HepG2 (cell line): Measurements from ENCODE around the gene COL18A1. TPM values are rescaled to one million over a fixed set of nuclear protein-coding genes. Genes with fewer than 3 reads are reported as not detected.
A peak's percentile ranks its signal among the peaks of the same experiment; 100 is the strongest.

ENCODE experiments used
- ATAC-seq: fragments of 200-7000 bp; cut with Tn5 transposase; 3 replicates; pipeline ENCODE4 v1.9.1; 2020; ENCODE audit warnings: mild to moderate bottlenecking, moderate library complexity
- BruUV-seq: library from RNA; stranded (reverse); fragments of 400-500 nt; replicated peaks from 2 replicates; lab custom pipeline; 2021; lab: Mats Ljungman, UMichigan
- CTCF ChIA-PET: fragments of 300-600 bp; formaldehyde crosslinking; extraction: SDS; loops from one replicate; lab custom pipeline; 2021; ENCODE audit warnings: low total read pairs, inconsistent platforms, low intra/inter-chr PET ratio; lab: Yijun Ruan, JAX
- POLR2A ChIA-PET: fragments of 350-600 bp; sonication (Branson Sonifier 250); formaldehyde crosslinking; loops from one replicate; lab custom pipeline; 2020; ENCODE audit warnings: antibody characterized with exemption, inconsistent platforms; lab: Yijun Ruan, JAX
- DNase-seq: peaks from one replicate; pipeline ENCODE4 v3.0.0-alpha.2; 2015; ENCODE audit warnings: low spot score
- FAIRE-seq: peaks from 3 replicates; lab custom pipeline; 2011; peaks lifted over from hg19 to GRCh38; lab: Jason Lieb, UNC
- H2AFZ ChIP-seq: one replicate; pipeline ENCODE4 v1.6.1; 2011; ENCODE audit warnings: low read length, inconsistent platforms
- H3K27ac ChIP-seq: fragments of 300-600 bp; 3 replicates; pipeline ENCODE4 v1.8.0; 2011; ENCODE audit warnings: mixed run types, mild to moderate bottlenecking, mixed read lengths, low read length, inconsistent platforms; ENCODE audit not compliant: insufficient read depth; ENCODE audit errors: extremely low read length
- H3K27me3 ChIP-seq, 2 experiments: fragments of 200-600 bp in 1 of 2; 2 replicates in 1 of 2; 3 replicates in 1 of 2; pipeline versions ENCODE4 v1.6.0 to v1.8.0; 2011; ENCODE audit warnings: low read length in 2 of 2, mild to moderate bottlenecking in 2 of 2, moderate library complexity in 2 of 2, inconsistent platforms in 1 of 2; ENCODE audit not compliant: insufficient read depth in 2 of 2, control insufficient read depth in 1 of 2
- H3K36me3 ChIP-seq, 2 experiments: fragments of 200-600 bp in 1 of 2; replicated peaks in 1 of 2; 2 replicates in 1 of 2; 3 replicates in 1 of 2; pipeline versions ENCODE4 v1.5.1 to v1.8.0; 2011; ENCODE audit warnings: low read length in 2 of 2, inconsistent platforms in 1 of 2; ENCODE audit not compliant: insufficient read depth in 2 of 2, control insufficient read depth in 1 of 2
- H3K4me1 ChIP-seq: 2 replicates; pipeline ENCODE4 v1.5.1; 2012; ENCODE audit warnings: low read length, inconsistent platforms; ENCODE audit not compliant: insufficient read depth
- H3K4me2 ChIP-seq: 2 replicates; pipeline ENCODE4 v1.6.0; 2011; ENCODE audit warnings: low read depth, low read length, inconsistent platforms
- H3K4me3 ChIP-seq, 3 experiments: fragments of 200-600 bp in 1 of 3; sonication (generic), shearing (Covaris generic) in 1 of 3; replicated peaks in 1 of 3; 2 replicates each; pipeline ENCODE4 v1.5.1; 2011 to 2016; ENCODE audit warnings: low read length in 3 of 3, inconsistent platforms in 2 of 3, low read depth in 2 of 3, mild to moderate bottlenecking in 2 of 3, control low read depth in 1 of 3, mixed read lengths in 1 of 3; ENCODE audit not compliant: insufficient read depth in 1 of 3
- H3K79me2 ChIP-seq: one replicate; pipeline ENCODE4 v1.6.1; 2011; ENCODE audit warnings: low read length, inconsistent platforms; ENCODE audit not compliant: insufficient read depth
- H3K9ac ChIP-seq: 2 replicates; pipeline ENCODE4 v1.6.0; 2011; ENCODE audit warnings: mild to moderate bottlenecking, low read depth, low read length, inconsistent platforms; ENCODE audit not compliant: insufficient read depth
- H3K9me3 ChIP-seq: 2 replicates; pipeline ENCODE4 v1.5.1; 2012; ENCODE audit warnings: mild to moderate bottlenecking, low read length
- H4K20me1 ChIP-seq: 2 replicates; pipeline ENCODE4 v1.6.0; 2011; ENCODE audit warnings: inconsistent platforms, mild to moderate bottlenecking, low read length, moderate library complexity; ENCODE audit not compliant: insufficient read depth
- AGO2 ChIP-seq: fragments of 200-400 bp; formaldehyde crosslinking; optimal IDR thresholded peaks from 2 replicates; pipeline ENCODE3; 2017; ENCODE audit warnings: mild to moderate bottlenecking, low read depth, low read length, moderate library complexity
- ARID2 ChIP-seq: sonication (generic); formaldehyde crosslinking; IDR thresholded peaks from 2 replicates; pipeline ENCODE4 v1.8.1; 2022; ENCODE audit warnings: mild to moderate bottlenecking, missing genetic modification reagents, borderline replicate concordance
- IRF9 ChIP-seq: sonication (generic); formaldehyde crosslinking; IDR thresholded peaks from 2 replicates; pipeline ENCODE4 v1.8.0; 2022; ENCODE audit warnings: missing genetic modification reagents, mild to moderate bottlenecking, borderline replicate concordance
- KLF16 ChIP-seq, 2 experiments: sonication (generic) in 1 of 2; formaldehyde crosslinking in 1 of 2; IDR thresholded peaks; 2 replicates each; pipeline versions ENCODE4 v1.6.1 to v1.8.0; 2016 to 2023; ENCODE audit warnings: missing genetic modification reagents in 2 of 2, missing compliant biosample characterization in 1 of 2
- PRPF4 ChIP-seq: fragments of 200-400 bp; formaldehyde crosslinking; IDR thresholded peaks from 2 replicates; pipeline ENCODE4 v1.6.1; 2016; ENCODE audit warnings: low read length, low read depth; ENCODE audit not compliant: poor library complexity, severe bottlenecking
- ZNF607 ChIP-seq: sonication (generic); formaldehyde crosslinking; IDR thresholded peaks from 2 replicates; pipeline ENCODE4 v1.5.1; 2020; ENCODE audit warnings: missing genetic modification reagents, mild to moderate bottlenecking, borderline replicate concordance
- WGBS: methylation state at CpG from one replicate; pipeline ENCODE4 v1.1.6; 2017; ENCODE audit warnings: low lambda C conversion rate; 5-methylcytosine and 5-hydroxymethylcytosine counted together
- in situ Hi-C: cut with HindIII; loops from 2 replicates; pipeline ENCODE4 v1.10.0; 2017; ENCODE audit warnings: low pct_unique_long_range_greater_than_20kb; ENCODE audit not compliant: extremely low pct_ligation_motif_present
- intact Hi-C: fragments of 100-400 bp; cut with micrococcal nuclease; formaldehyde crosslinking; loops from one replicate; pipeline ENCODE4 v1.10.0; 2022; ENCODE audit not compliant: unreplicated experiment
- polyA plus RNA-seq, 8 experiments: library from polyadenylated mRNA; depleted of rRNA in 3 of 8; stranded (reverse) in 7 of 8; unstranded in 1 of 8; fragments of >200 nt; fragmentation: Illumina TruSeq in 4 of 8; extraction: Trizol in 4 of 8; gene quantifications; 2 replicates each; pipeline versions ENCODE4 v1.2.1 to v1.2.3, GENCODE V29; 2011 to 2016; ENCODE audit warnings: low read depth in 4 of 8, missing spikeins in 1 of 8, mixed read lengths in 1 of 8; ENCODE audit not compliant: insufficient read depth in 1 of 8
- total RNA-seq, 5 experiments: library from RNA; depleted of rRNA; stranded (reverse); fragments of >200 nt; fragmentation: Illumina TruSeq; extraction: Trizol; gene quantifications; 2 replicates each; pipeline ENCODE4 v1.2.3, GENCODE V29; 2016; ENCODE audit warnings: low read depth in 1 of 5

COL18A1 gene
- total and polyA plus RNA-seq, 2 of the 13 experiments (the other 11 are each of a cell fraction or from before 2014, with no cell fraction given): 79.0 to 102 TPM

DNA sequence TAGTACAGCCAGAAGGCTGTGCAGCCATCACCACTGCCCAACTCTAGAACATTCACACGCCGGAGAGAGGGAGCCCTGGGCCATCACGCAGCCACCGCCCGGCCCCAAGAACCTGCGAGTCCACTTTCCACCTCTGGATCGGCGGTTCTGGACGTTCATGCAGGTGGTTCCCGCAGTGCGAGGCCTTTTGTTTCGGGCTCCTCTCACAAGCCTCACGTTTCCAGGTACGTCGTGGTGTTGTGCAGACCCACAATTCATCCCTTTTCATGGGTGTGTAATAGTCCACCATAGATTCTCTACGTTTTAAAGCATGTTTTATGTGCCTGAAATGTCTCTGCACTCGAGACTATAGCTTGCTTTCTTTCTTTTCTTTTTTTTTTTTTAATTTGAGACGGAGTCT, 23.6 kb downstream of the COL18A1 start:
- Histone ChIP-seq H2AFZ (no peak overlapping the region), H3K27me3 (no peaks in the 10 kb centered on the region), H4K20me1 (peaks cover 27% of the 10 kb centered on the region; the same call in 1 of the 2 replicates), H3K79me2 (peaks cover 64% of the 10 kb centered on the region), H3K9ac (no peak overlapping the region), H3K4me3 (no peak overlapping the region), H3K36me3 (peaks cover 3 to 4% of the 10 kb centered on the region in 2 experiments; a peak in 1 of 5 replicates), H3K4me1 (peaks cover 96% of the 10 kb centered on the region), H3K9me3 (no peaks in the 10 kb centered on the region)
- WGBS: 95% methylated on average over 18 of the region's 18 CpGs
- intact Hi-C loops: no loop called here
- ChIA-PET CTCF (no interaction called here), POLR2A (interaction anchor here (1.2 to 1.6 kb wide), 2 partner anchors 41 to 61 kb away, joined by 6 to 8 read pairs; no protein-coding TSS in a partner anchor)
- no TSS peak for BruUV-seq
- FAIRE-seq: no peak
- in situ Hi-C loops: no loop called here
- TF ChIP-seq ARID2 (CRISPR knock-in tag) (no peak), PRPF4 (peak; percentile 37)
- TF ChIP-seq, all 625 proteins: peak for 1
- no peak overlapping the region for H3K4me2 ChIP-seq
- peak overlapping the region; percentile 88 for H3K27ac ChIP-seq
- no peak for DNase-seq
- ATAC-seq: no peak

DNA sequence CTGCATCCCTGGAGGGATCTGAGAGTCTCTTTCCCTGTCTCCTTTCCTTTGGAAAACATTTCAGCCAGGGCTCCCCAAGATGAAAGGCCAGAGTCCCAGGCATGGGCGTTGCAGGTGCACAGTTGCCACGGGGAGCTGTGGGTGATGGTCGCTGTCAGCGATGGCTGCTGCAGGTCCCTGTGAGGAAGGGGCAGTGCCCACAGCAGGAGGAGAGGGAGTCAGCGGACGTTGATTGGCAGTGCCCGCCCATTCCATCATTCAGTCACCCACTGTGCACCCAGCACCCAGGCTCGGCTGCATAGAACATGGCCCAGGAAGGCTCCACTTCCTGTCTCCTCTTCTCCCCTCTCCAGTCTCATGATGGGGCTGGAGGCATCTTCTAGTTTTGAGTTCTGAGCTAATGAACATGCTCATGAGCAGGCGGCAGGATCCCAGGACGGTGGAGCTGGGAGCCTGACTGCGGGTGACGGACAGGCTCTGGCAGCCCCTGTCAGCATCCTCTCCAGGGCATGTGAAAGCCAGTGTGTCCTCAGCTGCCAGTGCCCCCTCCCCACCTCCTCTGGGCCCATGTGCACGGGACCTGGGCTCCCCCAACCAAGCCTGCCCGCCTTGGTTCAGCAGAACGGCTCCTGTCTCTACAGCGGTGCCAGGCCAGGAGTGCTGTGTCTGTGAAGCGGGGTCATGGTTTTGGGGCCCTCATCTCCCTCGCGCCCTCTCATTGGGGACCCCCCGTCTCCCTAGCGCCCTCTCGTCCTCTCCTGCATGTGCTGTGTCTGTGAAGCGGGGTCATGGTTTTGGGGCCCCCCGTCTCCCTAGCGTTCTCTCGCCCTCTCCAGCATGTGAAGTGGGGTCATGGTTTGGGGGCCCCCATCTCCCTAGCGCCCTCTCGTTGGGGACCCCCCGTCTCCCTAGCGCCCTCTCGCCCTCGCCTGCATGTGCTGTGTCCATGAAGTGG, 24.5 kb downstream of the COL18A1 start:
- Histone ChIP-seq H3K27ac (peak overlapping the region; percentile 89), H3K9me3 (no peaks in the 10 kb centered on the region), H2AFZ (no peak overlapping the region), H3K4me1 (peaks cover 96% of the 10 kb centered on the region), H3K9ac (peak overlapping the region; percentile 67; the same call in 1 of the 2 replicates), H3K4me2 (peak overlapping the region; percentile 82; the same call in 1 of the 2 replicates), H4K20me1 (peaks cover 25% of the 10 kb centered on the region; the same call in 1 of the 2 replicates), H3K79me2 (peaks cover 64% of the 10 kb centered on the region), H3K4me3 (peak overlapping the region in 1 of 3 experiments; percentile 59; a peak in 1 of 6 replicates), H3K27me3 (no peaks in the 10 kb centered on the region), H3K36me3 (peaks cover 3 to 4% of the 10 kb centered on the region in 2 experiments; a peak in 1 of 5 replicates)
- WGBS: 90% methylated on average over 25 of the region's 32 CpGs
- BruUV-seq: no TSS peak
- intact Hi-C loops: no loop called here
- CTCF ChIA-PET: no interaction called here
- no peak for DNase-seq
- in situ Hi-C loops: no loop called here
- no peak for FAIRE-seq
- ATAC-seq: no peak
- POLR2A ChIA-PET: interaction anchor here (1.2 to 3.4 kb wide), 8 partner anchors 19 to 121 kb away, joined by 3 to 24 read pairs (median 5); no protein-coding TSS in a partner anchor
- TF ChIP-seq KLF16 (CRISPR knock-in tag; IDR thresholded peaks at IDR 0.05) (no peak), IRF9 (CRISPR knock-in tag) (peak; percentile 10; the same call in 1 of the 2 replicates), AGO2 (peak; percentile 47), ZNF607 (CRISPR knock-in tag) (no peak)
